SU-DHL-6 (cell line): ENCODE results near the gene MGAT5.

ENCODE experiments used
- H2AFZ ChIP-seq: fragments of 200-600 bp; sonication (generic); 2 replicates; pipeline ENCODE4 v1.6.1; 2014; ENCODE audit warnings: low read depth, mild to moderate bottlenecking, moderate library complexity, mixed read lengths, antibody characterized with exemption, low read length; ENCODE audit not compliant: severe bottlenecking
- H3F3A ChIP-seq: fragments of 200-600 bp; shearing (Covaris generic); 2 replicates; pipeline ENCODE4 v1.6.0; 2016; ENCODE audit warnings: antibody characterized with exemption, mild to moderate bottlenecking; ENCODE audit not compliant: insufficient read depth
- H3K27ac ChIP-seq: fragments of 200-600 bp; sonication (generic); 2 replicates; pipeline ENCODE4 v1.5.1; 2016; ENCODE audit warnings: low read depth, mild to moderate bottlenecking, low read length, moderate library complexity, mixed read lengths
- H3K27me3 ChIP-seq: fragments of 200-600 bp; sonication (generic), shearing (Covaris generic); 2 replicates; pipeline ENCODE4 v1.6.0; 2014; ENCODE audit warnings: mild to moderate bottlenecking, low read length
- H3K36me3 ChIP-seq: fragments of 200-600 bp; sonication (generic); 2 replicates; pipeline ENCODE4 v1.6.1; 2014; ENCODE audit warnings: mild to moderate bottlenecking, low read length, mixed read lengths
- H3K4me2 ChIP-seq: fragments of 300-600, 200-600 bp; shearing (Covaris generic), sonication (generic); 2 replicates; pipeline ENCODE4 v1.6.0; 2014; ENCODE audit warnings: low read length, low read depth, mild to moderate bottlenecking; ENCODE audit not compliant: poor library complexity, severe bottlenecking
- H3K4me3 ChIP-seq: fragments of 200-600 bp; sonication (generic); 2 replicates; pipeline ENCODE4 v1.5.1; 2014; ENCODE audit warnings: antibody characterized with exemption, low read length, mild to moderate bottlenecking, mixed read lengths; ENCODE audit not compliant: insufficient read depth, poor library complexity, severe bottlenecking
- H3K79me2 ChIP-seq: fragments of 200-600 bp; sonication (generic); 2 replicates; pipeline ENCODE4 v1.6.1; 2014; ENCODE audit warnings: mild to moderate bottlenecking, low read length, moderate library complexity; ENCODE audit not compliant: insufficient read depth
- H3K9ac ChIP-seq: fragments of 200-600 bp; sonication (generic); 2 replicates; pipeline ENCODE4 v1.7.0; 2014; ENCODE audit warnings: mild to moderate bottlenecking, low read length
- H3K9me2 ChIP-seq: fragments of 200-600 bp; sonication (generic); replicated peaks from 2 replicates; pipeline ENCODE4 v1.6.1; 2014; ENCODE audit warnings: low read length; ENCODE audit not compliant: insufficient read depth
- H3K9me3 ChIP-seq: fragments of 200-600 bp; sonication (generic); 2 replicates; pipeline ENCODE4 v1.6.1; 2014; ENCODE audit warnings: low read length, mixed read lengths; ENCODE audit not compliant: insufficient read depth
- H4K20me1 ChIP-seq: fragments of 200-600 bp; sonication (generic); 2 replicates; pipeline ENCODE4 v1.6.1; 2014; ENCODE audit warnings: low read depth, mild to moderate bottlenecking, antibody characterized with exemption, low read length, moderate library complexity, mixed read lengths
- CTCF ChIP-seq: fragments of 200-600 bp; sonication (generic); IDR thresholded peaks from one replicate; pipeline ENCODE4 v1.5.1; 2017; ENCODE audit warnings: antibody characterized with exemption, mild to moderate bottlenecking, low read length, moderate library complexity; ENCODE audit not compliant: insufficient read depth, poor library complexity, severe bottlenecking
- EZH2phosphoT487 ChIP-seq: fragments of 200-600 bp; sonication (generic), shearing (Covaris generic); conservative IDR thresholded peaks from 2 replicates; pipeline ENCODE4 v1.6.1; 2018; ENCODE audit warnings: mild to moderate bottlenecking, antibody characterized with exemption, low read length, moderate library complexity, mixed read lengths

The MGAT5 gene

GRCh38 chr2:134243244-134243643, 10.6 kb upstream of the MGAT5 start:
- Histone ChIP-seq H3K9me2 (no peaks in the 10 kb centered on the region), H3K27me3 (no peaks in the 10 kb centered on the region), H3K79me2 (no peaks in the 10 kb centered on the region), H3K4me3 (no peak overlapping the region), H3K9me3 (no peaks in the 10 kb centered on the region), H2AFZ (no peak overlapping the region), H4K20me1 (no peaks in the 10 kb centered on the region), H3K27ac (no peak overlapping the region), H3K36me3 (no peaks in the 10 kb centered on the region), H3K9ac (no peak overlapping the region), H3F3A (no peaks in the 10 kb centered on the region), H3K4me2 (no peak overlapping the region)
- TF ChIP-seq EZH2phosphoT487: no peak
- TF ChIP-seq CTCF: no peak

- no peaks in the 10 kb centered on the region for H3F3A ChIP-seq
- H3K36me3 ChIP-seq: no peaks in the 10 kb centered on the region
- no peaks in the 10 kb centered on the region for H3K9me2 ChIP-seq
- H3K27me3 ChIP-seq: no peaks in the 10 kb centered on the region
- no peaks in the 10 kb centered on the region for H4K20me1 ChIP-seq
- no peak overlapping the region for H2AFZ ChIP-seq
- H3K4me3 ChIP-seq: no peak overlapping the region
- no peak overlapping the region for H3K27ac ChIP-seq
- H3K4me2 ChIP-seq: no peak overlapping the region
- TF ChIP-seq CTCF (no peak), EZH2phosphoT487 (no peak)
- H3K79me2 ChIP-seq: no peaks in the 10 kb centered on the region
- H3K9me3 ChIP-seq: no peaks in the 10 kb centered on the region
- H3K9ac ChIP-seq: no peak overlapping the region
Observed at GRCh38 chr2:134244086-134244485, 9.8 kb upstream of the MGAT5 start.

- H3K79me2 ChIP-seq: no peaks in the 10 kb centered on the region
- no peak overlapping the region for H3K4me2 ChIP-seq
- no peaks in the 10 kb centered on the region for H3F3A ChIP-seq
- H3K9me2 ChIP-seq: no peaks in the 10 kb centered on the region
- H4K20me1 ChIP-seq: no peaks in the 10 kb centered on the region
- H3K9me3 ChIP-seq: no peaks in the 10 kb centered on the region
- H3K4me3 ChIP-seq: no peak overlapping the region
- H3K36me3 ChIP-seq: no peaks in the 10 kb centered on the region
- H3K9ac ChIP-seq: no peak overlapping the region
- no peak for TF ChIP-seq CTCF
- TF ChIP-seq EZH2phosphoT487: no peak
- no peak overlapping the region for H3K27ac ChIP-seq
- H2AFZ ChIP-seq: no peak overlapping the region
- H3K27me3 ChIP-seq: no peaks in the 10 kb centered on the region
Observed at GRCh38 chr2:134244587-134244986, 9.3 kb upstream of the MGAT5 start.
